CD4-positive, alpha-beta T cell (primary cell): ENCODE measurements around the gene FBXO7. TPM values are rescaled to one million over a fixed set of nuclear protein-coding genes. Genes with fewer than 3 reads are reported as not detected.

Experiments
- ATAC-seq: fragments of 200-7000 bp; cut with Tn5 transposase; one replicate; pipeline ENCODE4 v1.10.0; 2022; ENCODE audit warnings: mild to moderate bottlenecking; ENCODE audit not compliant: poor library complexity
- CTCF ChIA-PET: fragments of 350-600 bp; sonication (Branson Sonifier 250); formaldehyde crosslinking; loops from one replicate; lab custom pipeline; 2021; ENCODE audit warnings: antibody characterized with exemption, inconsistent platforms; lab: Charles Lee
- POLR2A ChIA-PET: fragments of 350-600 bp; sonication (Branson Sonifier 250); formaldehyde crosslinking; loops from one replicate; lab custom pipeline; 2021; ENCODE audit warnings: antibody characterized with exemption, inconsistent platforms; lab: Charles Lee
- DNase-seq, 14 experiments: peaks; one replicate each; pipeline ENCODE4 v3.0.0-alpha.2; 2013 to 2020; ENCODE audit warnings: mixed read lengths in 2 of 14
- H3K27ac ChIP-seq, 2 donors: one replicate each; pipeline versions ENCODE4 v1.5.1 to v1.7.0; 2013; ENCODE audit warnings: low read length in 2 of 2, low read depth in 1 of 2, mild to moderate bottlenecking in 1 of 2
- H3K27me3 ChIP-seq, 2 experiments: 1 replicate in 1 of 2; 2 replicates in 1 of 2; pipeline versions ENCODE4 v1.6.1 to v1.7.0; 2013; ENCODE audit warnings: low read length in 2 of 2, control low read depth in 1 of 2, mild to moderate bottlenecking in 1 of 2, moderate library complexity in 1 of 2; ENCODE audit not compliant: insufficient read depth in 2 of 2, control insufficient read depth in 1 of 2
- H3K36me3 ChIP-seq: one replicate; pipeline ENCODE4 v1.6.1; 2013; ENCODE audit warnings: low read length, control low read depth; ENCODE audit not compliant: insufficient read depth
- H3K4me1 ChIP-seq: one replicate; pipeline ENCODE4 v1.6.1; 2013; ENCODE audit warnings: low read length, control low read depth; ENCODE audit not compliant: insufficient read depth
- H3K4me3 ChIP-seq: one replicate; pipeline ENCODE4 v1.5.1; 2013; ENCODE audit warnings: mild to moderate bottlenecking, low read length, moderate library complexity
- H3K9me3 ChIP-seq, 2 experiments: 1 replicate in 1 of 2; 2 replicates in 1 of 2; pipeline versions ENCODE4 v1.6.1 to v1.7.0; 2013; ENCODE audit warnings: low read length in 2 of 2, mild to moderate bottlenecking in 2 of 2, control low read depth in 1 of 2, moderate library complexity in 1 of 2; ENCODE audit not compliant: control insufficient read depth in 1 of 2, insufficient read depth in 1 of 2
- H3K27ac Mint-ChIP-seq: one replicate; pipeline ENCODE4 v1.8.0; 2020; ENCODE audit warnings: mixed read lengths
- H3K27me3 Mint-ChIP-seq: one replicate; pipeline ENCODE4 v1.8.0; 2021; ENCODE audit warnings: mixed read lengths
- H3K36me3 Mint-ChIP-seq: one replicate; pipeline ENCODE4 v1.8.0; 2021; ENCODE audit warnings: low read depth, mixed read lengths
- H3K4me1 Mint-ChIP-seq: one replicate; pipeline ENCODE4 v1.8.0; 2021; ENCODE audit warnings: low read depth, mixed read lengths
- H3K4me3 Mint-ChIP-seq: one replicate; pipeline ENCODE4 v1.8.0; 2020; ENCODE audit warnings: mild to moderate bottlenecking, mixed read lengths
- H3K9me3 Mint-ChIP-seq: one replicate; pipeline ENCODE4 v1.8.0; 2020; ENCODE audit warnings: mixed read lengths
- intact Hi-C, 2 experiments: fragments of 100-400 bp; cut with DNase I in 1 of 2; cut with micrococcal nuclease in 1 of 2; formaldehyde crosslinking; loops; one replicate each; pipeline versions ENCODE4 v1.15.1 to v1.9.0; 2023 to 2025; cut with DNase I, micrococcal nuclease
- total RNA-seq, 174 experiments: library from RNA in 2 of 174; stranded (reverse) in 2 of 174; gene quantifications; one replicate each; pipeline ENCODE4 v1.2.3 and lab custom pipeline; 2021 to 2026
- TF ChIP-seq, protein P1 (sequence below): fragments of 200-600 bp; IDR thresholded peaks from one replicate; pipeline ENCODE4 v1.8.0; 2022; ENCODE audit warnings: antibody characterized with exemption, mild to moderate bottlenecking

The FBXO7 gene
- total RNA-seq, 2 experiments from 2014 or later: 161 to 169 TPM

DNA sequence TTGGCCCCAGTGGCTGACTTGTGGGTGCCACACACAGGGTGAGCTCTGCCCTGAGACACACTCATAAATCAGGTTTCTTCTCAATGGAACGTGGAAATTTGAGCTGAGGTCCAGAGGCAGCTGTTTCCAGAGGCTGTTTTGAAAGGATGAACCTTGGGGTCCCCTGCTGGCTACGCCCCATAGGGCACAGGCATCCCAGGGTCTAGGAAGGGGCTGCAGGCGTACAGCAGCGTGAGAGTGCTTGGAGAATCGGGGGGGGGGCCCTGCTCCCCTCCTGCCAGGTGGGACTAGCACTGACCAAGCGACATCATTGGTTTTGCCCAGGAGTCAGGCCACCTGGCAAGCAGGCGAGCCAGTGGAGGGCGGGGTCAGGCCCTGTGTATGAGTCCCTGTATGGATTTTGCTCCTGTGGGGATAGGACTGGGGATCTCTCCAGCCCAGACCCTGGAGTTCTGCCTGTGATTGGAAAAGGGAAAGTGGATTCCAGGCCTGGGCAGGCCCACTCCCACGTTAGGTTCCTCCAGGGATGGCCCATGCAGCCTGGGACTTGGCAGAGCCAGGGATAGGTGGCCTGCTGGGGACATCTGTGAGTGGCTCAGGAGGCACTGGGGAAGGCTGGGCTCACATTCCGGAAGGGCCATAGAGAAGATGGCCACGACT, 61.0 kb downstream of the FBXO7 start:
- no peaks in the 10 kb centered on the region for H3K27me3 Mint-ChIP-seq
- no peaks in the 10 kb centered on the region for H3K4me1 Mint-ChIP-seq
- no peaks in the 10 kb centered on the region for H3K36me3 Mint-ChIP-seq
- ChIA-PET POLR2A (no interaction called here), CTCF (no interaction called here)
- H3K27ac Mint-ChIP-seq: no peak overlapping the region
- Histone ChIP-seq H3K27me3 (peaks cover 0 to 8% of the 10 kb centered on the region in 2 experiments), H3K4me3 (no peak overlapping the region), H3K27ac (no peak overlapping the region), H3K36me3 (no peaks in the 10 kb centered on the region), H3K4me1 (no peaks in the 10 kb centered on the region), H3K9me3 (no peaks in the 10 kb centered on the region)
- ATAC-seq (no peak), DNase-seq (no peak)
- no peaks in the 10 kb centered on the region for H3K9me3 Mint-ChIP-seq
- TF ChIP-seq, protein P1, sequence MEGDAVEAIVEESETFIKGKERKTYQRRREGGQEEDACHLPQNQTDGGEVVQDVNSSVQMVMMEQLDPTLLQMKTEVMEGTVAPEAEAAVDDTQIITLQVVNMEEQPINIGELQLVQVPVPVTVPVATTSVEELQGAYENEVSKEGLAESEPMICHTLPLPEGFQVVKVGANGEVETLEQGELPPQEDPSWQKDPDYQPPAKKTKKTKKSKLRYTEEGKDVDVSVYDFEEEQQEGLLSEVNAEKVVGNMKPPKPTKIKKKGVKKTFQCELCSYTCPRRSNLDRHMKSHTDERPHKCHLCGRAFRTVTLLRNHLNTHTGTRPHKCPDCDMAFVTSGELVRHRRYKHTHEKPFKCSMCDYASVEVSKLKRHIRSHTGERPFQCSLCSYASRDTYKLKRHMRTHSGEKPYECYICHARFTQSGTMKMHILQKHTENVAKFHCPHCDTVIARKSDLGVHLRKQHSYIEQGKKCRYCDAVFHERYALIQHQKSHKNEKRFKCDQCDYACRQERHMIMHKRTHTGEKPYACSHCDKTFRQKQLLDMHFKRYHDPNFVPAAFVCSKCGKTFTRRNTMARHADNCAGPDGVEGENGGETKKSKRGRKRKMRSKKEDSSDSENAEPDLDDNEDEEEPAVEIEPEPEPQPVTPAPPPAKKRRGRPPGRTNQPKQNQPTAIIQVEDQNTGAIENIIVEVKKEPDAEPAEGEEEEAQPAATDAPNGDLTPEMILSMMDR: no peak
- H3K4me3 Mint-ChIP-seq: no peak overlapping the region
- intact Hi-C loops: no loop called here

GRCh38 chr22:32536352-32536751, 61.7 kb downstream of the FBXO7 start:
- no peaks in the 10 kb centered on the region for H3K4me1 Mint-ChIP-seq
- DNase-seq: no peak
- no peaks in the 10 kb centered on the region for H3K27me3 Mint-ChIP-seq
- Histone ChIP-seq H3K27ac (no peak overlapping the region), H3K9me3 (no peaks in the 10 kb centered on the region), H3K4me1 (no peaks in the 10 kb centered on the region), H3K36me3 (no peaks in the 10 kb centered on the region), H3K4me3 (no peak overlapping the region), H3K27me3 (peaks cover 2 to 8% of the 10 kb centered on the region in 2 experiments)
- H3K4me3 Mint-ChIP-seq: no peak overlapping the region
- H3K27ac Mint-ChIP-seq: no peak overlapping the region
- POLR2A ChIA-PET: no interaction called here
- CTCF ChIA-PET: no interaction called here
- TF ChIP-seq, protein P1: no peak
- H3K9me3 Mint-ChIP-seq: no peaks in the 10 kb centered on the region
- no peak for ATAC-seq
- H3K36me3 Mint-ChIP-seq: no peaks in the 10 kb centered on the region
- intact Hi-C loops: no loop called here

GRCh38 chr22:32538521-32538920, 63.9 kb downstream of the FBXO7 start:
- Histone ChIP-seq H3K4me1 (no peaks in the 10 kb centered on the region), H3K9me3 (no peaks in the 10 kb centered on the region), H3K27me3 (peaks cover 2 to 3% of the 10 kb centered on the region in 2 experiments), H3K27ac (no peak overlapping the region), H3K36me3 (no peaks in the 10 kb centered on the region), H3K4me3 (no peak overlapping the region)
- H3K9me3 Mint-ChIP-seq: no peaks in the 10 kb centered on the region
- no peak overlapping the region for H3K4me3 Mint-ChIP-seq
- ChIA-PET POLR2A (no interaction called here), CTCF (no interaction called here)
- H3K27ac Mint-ChIP-seq: no peak overlapping the region
- no peaks in the 10 kb centered on the region for H3K36me3 Mint-ChIP-seq
- TF ChIP-seq, protein P1: no peak
- H3K4me1 Mint-ChIP-seq: no peaks in the 10 kb centered on the region
- intact Hi-C loops: no loop called here
- ATAC-seq: no peak
- no peak for DNase-seq
- H3K27me3 Mint-ChIP-seq: no peaks in the 10 kb centered on the region
